MM.1S (cell line): Measurements from ENCODE around the gene CCS.

Experiments used
- EZH2 ChIP-seq: fragments of 300-600 bp; sonication (generic); optimal IDR thresholded peaks from 2 replicates; pipeline ENCODE3; 2017; ENCODE audit warnings: low read depth, mild to moderate bottlenecking, antibody characterized with exemption, low read length, mixed read lengths
- EZH2phosphoT487 ChIP-seq: fragments of 300-600 bp; sonication (generic); IDR thresholded peaks from 2 replicates; pipeline ENCODE4 v1.6.1; 2018; ENCODE audit warnings: antibody characterized with exemption, low read length
- TF ChIP-seq, protein P1 (sequence below): fragments of 300-600 bp; sonication (generic); IDR thresholded peaks from 2 replicates; pipeline ENCODE4 v1.5.1; 2016; ENCODE audit warnings: antibody characterized with exemption, low read length, mixed read lengths

DNA sequence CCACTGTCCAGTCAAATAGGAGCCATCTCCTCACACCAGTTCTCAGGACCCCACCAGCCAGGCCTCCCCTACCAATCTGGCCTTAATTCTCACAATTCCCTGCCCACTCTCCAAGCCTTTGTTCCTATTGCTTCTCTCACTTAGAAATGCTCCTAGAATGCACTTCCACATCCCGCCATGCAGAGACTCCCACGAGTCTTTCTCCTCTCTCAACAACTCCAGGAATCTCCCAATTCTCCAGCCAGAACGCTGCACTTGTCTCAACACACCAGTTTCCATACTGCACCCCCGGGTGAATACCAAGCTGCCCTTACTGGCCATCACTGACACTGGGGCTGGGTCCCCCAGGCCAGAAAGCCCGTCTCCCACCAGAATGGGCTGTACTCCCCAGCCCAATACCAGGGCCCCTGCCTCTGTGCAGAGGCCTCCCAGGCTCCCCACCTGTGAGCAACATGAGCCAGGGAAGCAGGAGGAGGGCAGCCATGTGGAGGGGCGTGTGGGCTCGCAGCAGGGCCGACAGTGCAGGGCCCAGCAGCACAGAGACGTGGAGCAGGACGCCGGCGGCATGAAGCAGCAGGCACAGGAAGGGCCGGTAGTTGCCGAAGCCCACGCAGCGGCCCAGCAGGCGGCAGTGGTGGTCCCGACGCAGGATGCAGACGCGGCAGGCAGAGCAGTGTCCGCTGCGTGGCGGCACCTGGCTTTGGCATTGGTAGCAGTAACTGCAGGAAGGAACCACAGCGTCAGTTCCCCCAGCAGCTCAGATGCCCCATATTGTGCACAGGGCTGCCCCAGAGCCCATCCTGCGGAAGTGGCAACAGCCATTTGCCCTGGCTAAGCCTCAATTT is 49.5 kb upstream of the CCS start:
- TF ChIP-seq, protein P1, sequence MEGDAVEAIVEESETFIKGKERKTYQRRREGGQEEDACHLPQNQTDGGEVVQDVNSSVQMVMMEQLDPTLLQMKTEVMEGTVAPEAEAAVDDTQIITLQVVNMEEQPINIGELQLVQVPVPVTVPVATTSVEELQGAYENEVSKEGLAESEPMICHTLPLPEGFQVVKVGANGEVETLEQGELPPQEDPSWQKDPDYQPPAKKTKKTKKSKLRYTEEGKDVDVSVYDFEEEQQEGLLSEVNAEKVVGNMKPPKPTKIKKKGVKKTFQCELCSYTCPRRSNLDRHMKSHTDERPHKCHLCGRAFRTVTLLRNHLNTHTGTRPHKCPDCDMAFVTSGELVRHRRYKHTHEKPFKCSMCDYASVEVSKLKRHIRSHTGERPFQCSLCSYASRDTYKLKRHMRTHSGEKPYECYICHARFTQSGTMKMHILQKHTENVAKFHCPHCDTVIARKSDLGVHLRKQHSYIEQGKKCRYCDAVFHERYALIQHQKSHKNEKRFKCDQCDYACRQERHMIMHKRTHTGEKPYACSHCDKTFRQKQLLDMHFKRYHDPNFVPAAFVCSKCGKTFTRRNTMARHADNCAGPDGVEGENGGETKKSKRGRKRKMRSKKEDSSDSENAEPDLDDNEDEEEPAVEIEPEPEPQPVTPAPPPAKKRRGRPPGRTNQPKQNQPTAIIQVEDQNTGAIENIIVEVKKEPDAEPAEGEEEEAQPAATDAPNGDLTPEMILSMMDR: no peak
- no peak for TF ChIP-seq EZH2phosphoT487
- TF ChIP-seq EZH2: no peak
